HepG2 (cell line): ENCODE data around the gene MCF2L. TPM values are rescaled to one million over a fixed set of nuclear protein-coding genes. Genes with fewer than 3 reads are reported as not detected.

ENCODE experiments used
- ATAC-seq: fragments of 200-7000 bp; cut with Tn5 transposase; 3 replicates; pipeline ENCODE4 v1.9.1; 2020; ENCODE audit warnings: mild to moderate bottlenecking, moderate library complexity
- BruUV-seq: library from RNA; stranded (reverse); fragments of 400-500 nt; replicated peaks from 2 replicates; lab custom pipeline; 2021; lab: Mats Ljungman, UMichigan
- CTCF ChIA-PET: fragments of 300-600 bp; formaldehyde crosslinking; extraction: SDS; loops from one replicate; lab custom pipeline; 2021; ENCODE audit warnings: low total read pairs, inconsistent platforms, low intra/inter-chr PET ratio; lab: Yijun Ruan, JAX
- POLR2A ChIA-PET: fragments of 350-600 bp; sonication (Branson Sonifier 250); formaldehyde crosslinking; loops from one replicate; lab custom pipeline; 2020; ENCODE audit warnings: antibody characterized with exemption, inconsistent platforms; lab: Yijun Ruan, JAX
- DNase-seq: peaks from one replicate; pipeline ENCODE4 v3.0.0-alpha.2; 2015; ENCODE audit warnings: low spot score
- FAIRE-seq: peaks from 3 replicates; lab custom pipeline; 2011; peaks lifted over from hg19 to GRCh38; lab: Jason Lieb, UNC
- H2AFZ ChIP-seq: one replicate; pipeline ENCODE4 v1.6.1; 2011; ENCODE audit warnings: low read length, inconsistent platforms
- H3K27ac ChIP-seq: fragments of 300-600 bp; 3 replicates; pipeline ENCODE4 v1.8.0; 2011; ENCODE audit warnings: mixed run types, mild to moderate bottlenecking, mixed read lengths, low read length, inconsistent platforms; ENCODE audit not compliant: insufficient read depth; ENCODE audit errors: extremely low read length
- H3K27me3 ChIP-seq, 2 experiments: fragments of 200-600 bp in 1 of 2; 2 replicates in 1 of 2; 3 replicates in 1 of 2; pipeline versions ENCODE4 v1.6.0 to v1.8.0; 2011; ENCODE audit warnings: low read length in 2 of 2, mild to moderate bottlenecking in 2 of 2, moderate library complexity in 2 of 2, inconsistent platforms in 1 of 2; ENCODE audit not compliant: insufficient read depth in 2 of 2, control insufficient read depth in 1 of 2
- H3K36me3 ChIP-seq, 2 experiments: fragments of 200-600 bp in 1 of 2; replicated peaks in 1 of 2; 2 replicates in 1 of 2; 3 replicates in 1 of 2; pipeline versions ENCODE4 v1.5.1 to v1.8.0; 2011; ENCODE audit warnings: low read length in 2 of 2, inconsistent platforms in 1 of 2; ENCODE audit not compliant: insufficient read depth in 2 of 2, control insufficient read depth in 1 of 2
- H3K4me1 ChIP-seq: 2 replicates; pipeline ENCODE4 v1.5.1; 2012; ENCODE audit warnings: low read length, inconsistent platforms; ENCODE audit not compliant: insufficient read depth
- H3K4me2 ChIP-seq: 2 replicates; pipeline ENCODE4 v1.6.0; 2011; ENCODE audit warnings: low read depth, low read length, inconsistent platforms
- H3K4me3 ChIP-seq, 3 experiments: fragments of 200-600 bp in 1 of 3; sonication (generic), shearing (Covaris generic) in 1 of 3; replicated peaks in 1 of 3; 2 replicates each; pipeline ENCODE4 v1.5.1; 2011 to 2016; ENCODE audit warnings: low read length in 3 of 3, inconsistent platforms in 2 of 3, low read depth in 2 of 3, mild to moderate bottlenecking in 2 of 3, control low read depth in 1 of 3, mixed read lengths in 1 of 3; ENCODE audit not compliant: insufficient read depth in 1 of 3
- H3K79me2 ChIP-seq: one replicate; pipeline ENCODE4 v1.6.1; 2011; ENCODE audit warnings: low read length, inconsistent platforms; ENCODE audit not compliant: insufficient read depth
- H3K9ac ChIP-seq: 2 replicates; pipeline ENCODE4 v1.6.0; 2011; ENCODE audit warnings: mild to moderate bottlenecking, low read depth, low read length, inconsistent platforms; ENCODE audit not compliant: insufficient read depth
- H3K9me3 ChIP-seq: 2 replicates; pipeline ENCODE4 v1.5.1; 2012; ENCODE audit warnings: mild to moderate bottlenecking, low read length
- H4K20me1 ChIP-seq: 2 replicates; pipeline ENCODE4 v1.6.0; 2011; ENCODE audit warnings: inconsistent platforms, mild to moderate bottlenecking, low read length, moderate library complexity; ENCODE audit not compliant: insufficient read depth
- ATF7 ChIP-seq, 2 experiments: fragments of 450-650 bp in 1 of 2; sonication (generic) in 1 of 2; formaldehyde crosslinking in 1 of 2; IDR thresholded peaks; 2 replicates each; pipeline versions ENCODE4 v1.4.0 to v1.6.1; 2016 to 2020; ENCODE audit warnings: antibody characterized with exemption in 1 of 2, mild to moderate bottlenecking in 1 of 2, missing genetic modification reagents in 1 of 2
- FLYWCH1 ChIP-seq: sonication (generic); formaldehyde crosslinking; IDR thresholded peaks from 2 replicates; pipeline ENCODE4 v1.8.1; 2023; ENCODE audit warnings: mild to moderate bottlenecking, missing genetic modification reagents
- HNF4A ChIP-seq: sonication (generic); formaldehyde crosslinking; IDR thresholded peaks from 2 replicates; pipeline ENCODE4 v1.4.0; 2020; ENCODE audit warnings: missing genetic modification reagents
- MAFF ChIP-seq: IDR thresholded peaks from 2 replicates; pipeline ENCODE4 v1.6.1; 2011; ENCODE audit warnings: low read depth, low read length, improper control_type of control experiment
- XBP1 ChIP-seq: sonication (generic); formaldehyde crosslinking; IDR thresholded peaks from 2 replicates; pipeline ENCODE4 v1.5.0; 2020; ENCODE audit warnings: missing genetic modification reagents
- ZBTB21 ChIP-seq: sonication (generic); formaldehyde crosslinking; IDR thresholded peaks from 2 replicates; pipeline ENCODE4 v1.4.0; 2020; ENCODE audit warnings: missing genetic modification reagents
- ZNF207 ChIP-seq: fragments of 450-650 bp; IDR thresholded peaks from 2 replicates; pipeline ENCODE4 v1.6.1; 2016; ENCODE audit warnings: antibody characterized with exemption, borderline replicate concordance
- ZNF451 ChIP-seq: sonication (generic); formaldehyde crosslinking; IDR thresholded peaks from 2 replicates; pipeline ENCODE4 v1.5.0; 2020; ENCODE audit warnings: mild to moderate bottlenecking, missing genetic modification reagents
- ZNF615 ChIP-seq: sonication (generic); formaldehyde crosslinking; IDR thresholded peaks from 2 replicates; pipeline ENCODE4 v1.5.0; 2020; ENCODE audit warnings: mild to moderate bottlenecking, missing genetic modification reagents, borderline replicate concordance
- ZNF746 ChIP-seq: sonication (generic); formaldehyde crosslinking; IDR thresholded peaks from 2 replicates; pipeline ENCODE4 v1.8.0; 2022; ENCODE audit warnings: mild to moderate bottlenecking, missing genetic modification reagents
- ZNF816 ChIP-seq: sonication (generic); formaldehyde crosslinking; IDR thresholded peaks from 2 replicates; pipeline ENCODE4 v1.8.0; 2022; ENCODE audit warnings: missing genetic modification reagents, mild to moderate bottlenecking, borderline replicate concordance
- WGBS: methylation state at CpG from one replicate; pipeline ENCODE4 v1.1.6; 2017; ENCODE audit warnings: low lambda C conversion rate; 5-methylcytosine and 5-hydroxymethylcytosine counted together
- in situ Hi-C: cut with HindIII; loops from 2 replicates; pipeline ENCODE4 v1.10.0; 2017; ENCODE audit warnings: low pct_unique_long_range_greater_than_20kb; ENCODE audit not compliant: extremely low pct_ligation_motif_present
- intact Hi-C: fragments of 100-400 bp; cut with micrococcal nuclease; formaldehyde crosslinking; loops from one replicate; pipeline ENCODE4 v1.10.0; 2022; ENCODE audit not compliant: unreplicated experiment
- polyA plus RNA-seq, 8 experiments: library from polyadenylated mRNA; depleted of rRNA in 3 of 8; stranded (reverse) in 7 of 8; unstranded in 1 of 8; fragments of >200 nt; fragmentation: Illumina TruSeq in 4 of 8; extraction: Trizol in 4 of 8; gene quantifications; 2 replicates each; pipeline versions ENCODE4 v1.2.1 to v1.2.3, GENCODE V29; 2011 to 2016; ENCODE audit warnings: low read depth in 4 of 8, missing spikeins in 1 of 8, mixed read lengths in 1 of 8; ENCODE audit not compliant: insufficient read depth in 1 of 8
- total RNA-seq, 5 experiments: library from RNA; depleted of rRNA; stranded (reverse); fragments of >200 nt; fragmentation: Illumina TruSeq; extraction: Trizol; gene quantifications; 2 replicates each; pipeline ENCODE4 v1.2.3, GENCODE V29; 2016; ENCODE audit warnings: low read depth in 1 of 5
- TF ChIP-seq, protein P1 (sequence below): sonication (generic); formaldehyde crosslinking; IDR thresholded peaks from 2 replicates; pipeline ENCODE4 v1.5.0; 2020; ENCODE audit warnings: missing genetic modification reagents
- TF ChIP-seq, protein P2 (sequence below): sonication (generic); formaldehyde crosslinking; IDR thresholded peaks from 2 replicates; pipeline ENCODE4 v1.9.0; 2022; ENCODE audit warnings: missing genetic modification reagents, mild to moderate bottlenecking, borderline replicate concordance
- TF ChIP-seq, protein P3 (sequence below): sonication (generic); formaldehyde crosslinking; IDR thresholded peaks from 2 replicates; pipeline ENCODE4 v1.4.0; 2020; ENCODE audit warnings: missing genetic modification reagents
- TF ChIP-seq, protein P4 (sequence below): sonication (generic); formaldehyde crosslinking; conservative IDR thresholded peaks from 2 replicates; pipeline ENCODE4 v1.8.0; 2022; ENCODE audit warnings: mild to moderate bottlenecking, moderate library complexity, missing genetic modification reagents

Gene MCF2L
- total and polyA plus RNA-seq, 2 of the 13 experiments (the other 11 are each of a cell fraction or from before 2014, with no cell fraction given) = 19.4 to 28.4 TPM

DNA sequence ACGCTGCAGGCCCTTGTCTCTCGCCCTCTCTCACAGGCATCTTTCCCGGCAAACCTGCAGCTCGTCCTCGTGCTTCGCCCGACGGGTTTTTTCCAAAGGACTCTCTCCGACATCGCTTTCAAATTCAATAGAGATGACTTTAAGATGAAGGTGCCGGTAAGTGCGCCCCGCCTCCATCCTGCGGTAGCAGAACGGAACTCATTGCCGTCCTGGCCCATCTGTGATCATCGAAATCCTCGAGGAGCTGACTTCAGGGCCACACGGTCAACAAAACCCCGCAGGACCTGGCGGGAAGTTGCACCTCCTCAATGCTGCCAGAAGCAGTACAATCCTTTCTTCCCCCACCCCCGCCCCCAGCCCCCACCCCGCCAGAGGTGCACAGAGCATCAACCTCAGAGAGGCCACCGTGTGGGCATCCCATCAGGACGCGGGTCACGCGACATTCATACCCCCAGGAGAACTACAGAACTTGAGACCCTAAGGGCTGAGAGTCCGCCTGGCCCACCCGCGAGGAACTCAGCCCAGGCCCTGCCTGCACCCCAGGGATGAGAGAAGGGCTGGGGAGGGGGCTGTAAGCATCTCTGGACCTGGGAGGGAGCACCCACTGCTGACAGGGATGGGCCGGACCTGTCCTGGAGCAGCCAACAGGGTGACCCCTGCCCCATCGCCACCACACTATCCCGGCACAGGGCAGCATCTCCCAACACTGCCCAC is 91.7 kb downstream of the MCF2L start:
- no peaks in the 10 kb centered on the region for H4K20me1 ChIP-seq
- FAIRE-seq (no peak), DNase-seq (no peak)
- H3K4me3 ChIP-seq = no peak overlapping the region
- POLR2A ChIA-PET = interaction anchor here (1.3 kb wide), 1 partner anchor 62 kb away, joined by 3 read pairs; the partner anchor contains the start of gene F10
- no peaks in the 10 kb centered on the region for H3K79me2 ChIP-seq
- CTCF ChIA-PET = no interaction called here
- H3K27ac ChIP-seq = no peak overlapping the region
- WGBS = 97% methylated on average over 28 of the region's 34 CpGs
- H3K9ac ChIP-seq = no peak overlapping the region
- no peaks in the 10 kb centered on the region for H3K4me1 ChIP-seq
- TF ChIP-seq ZBTB21 (CRISPR knock-in tag) (no peak), ZNF746 (CRISPR knock-in tag) (no peak), MAFF (no peak), ZNF451 (CRISPR knock-in tag) (no peak), ATF7 (IDR thresholded peaks at IDR 0.05) (no peak), ATF7 (CRISPR knock-in tag; IDR thresholded peaks at IDR 0.05) (no peak), FLYWCH1 (CRISPR knock-in tag) (no peak), ZNF615 (CRISPR knock-in tag) (no peak), ZNF207 (no peak), XBP1 (CRISPR knock-in tag) (no peak), ZNF816 (CRISPR knock-in tag) (no peak), HNF4A (CRISPR knock-in tag) (no peak)
- TF ChIP-seq, protein P1, sequence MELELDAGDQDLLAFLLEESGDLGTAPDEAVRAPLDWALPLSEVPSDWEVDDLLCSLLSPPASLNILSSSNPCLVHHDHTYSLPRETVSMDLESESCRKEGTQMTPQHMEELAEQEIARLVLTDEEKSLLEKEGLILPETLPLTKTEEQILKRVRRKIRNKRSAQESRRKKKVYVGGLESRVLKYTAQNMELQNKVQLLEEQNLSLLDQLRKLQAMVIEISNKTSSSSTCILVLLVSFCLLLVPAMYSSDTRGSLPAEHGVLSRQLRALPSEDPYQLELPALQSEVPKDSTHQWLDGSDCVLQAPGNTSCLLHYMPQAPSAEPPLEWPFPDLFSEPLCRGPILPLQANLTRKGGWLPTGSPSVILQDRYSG (CRISPR knock-in tag) = no peak
- TF ChIP-seq, protein P2, sequence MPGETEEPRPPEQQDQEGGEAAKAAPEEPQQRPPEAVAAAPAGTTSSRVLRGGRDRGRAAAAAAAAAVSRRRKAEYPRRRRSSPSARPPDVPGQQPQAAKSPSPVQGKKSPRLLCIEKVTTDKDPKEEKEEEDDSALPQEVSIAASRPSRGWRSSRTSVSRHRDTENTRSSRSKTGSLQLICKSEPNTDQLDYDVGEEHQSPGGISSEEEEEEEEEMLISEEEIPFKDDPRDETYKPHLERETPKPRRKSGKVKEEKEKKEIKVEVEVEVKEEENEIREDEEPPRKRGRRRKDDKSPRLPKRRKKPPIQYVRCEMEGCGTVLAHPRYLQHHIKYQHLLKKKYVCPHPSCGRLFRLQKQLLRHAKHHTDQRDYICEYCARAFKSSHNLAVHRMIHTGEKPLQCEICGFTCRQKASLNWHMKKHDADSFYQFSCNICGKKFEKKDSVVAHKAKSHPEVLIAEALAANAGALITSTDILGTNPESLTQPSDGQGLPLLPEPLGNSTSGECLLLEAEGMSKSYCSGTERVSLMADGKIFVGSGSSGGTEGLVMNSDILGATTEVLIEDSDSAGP (CRISPR knock-in tag) = no peak
- TF ChIP-seq, protein P3, sequence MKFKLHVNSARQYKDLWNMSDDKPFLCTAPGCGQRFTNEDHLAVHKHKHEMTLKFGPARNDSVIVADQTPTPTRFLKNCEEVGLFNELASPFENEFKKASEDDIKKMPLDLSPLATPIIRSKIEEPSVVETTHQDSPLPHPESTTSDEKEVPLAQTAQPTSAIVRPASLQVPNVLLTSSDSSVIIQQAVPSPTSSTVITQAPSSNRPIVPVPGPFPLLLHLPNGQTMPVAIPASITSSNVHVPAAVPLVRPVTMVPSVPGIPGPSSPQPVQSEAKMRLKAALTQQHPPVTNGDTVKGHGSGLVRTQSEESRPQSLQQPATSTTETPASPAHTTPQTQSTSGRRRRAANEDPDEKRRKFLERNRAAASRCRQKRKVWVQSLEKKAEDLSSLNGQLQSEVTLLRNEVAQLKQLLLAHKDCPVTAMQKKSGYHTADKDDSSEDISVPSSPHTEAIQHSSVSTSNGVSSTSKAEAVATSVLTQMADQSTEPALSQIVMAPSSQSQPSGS = no peak
- TF ChIP-seq, protein P4, sequence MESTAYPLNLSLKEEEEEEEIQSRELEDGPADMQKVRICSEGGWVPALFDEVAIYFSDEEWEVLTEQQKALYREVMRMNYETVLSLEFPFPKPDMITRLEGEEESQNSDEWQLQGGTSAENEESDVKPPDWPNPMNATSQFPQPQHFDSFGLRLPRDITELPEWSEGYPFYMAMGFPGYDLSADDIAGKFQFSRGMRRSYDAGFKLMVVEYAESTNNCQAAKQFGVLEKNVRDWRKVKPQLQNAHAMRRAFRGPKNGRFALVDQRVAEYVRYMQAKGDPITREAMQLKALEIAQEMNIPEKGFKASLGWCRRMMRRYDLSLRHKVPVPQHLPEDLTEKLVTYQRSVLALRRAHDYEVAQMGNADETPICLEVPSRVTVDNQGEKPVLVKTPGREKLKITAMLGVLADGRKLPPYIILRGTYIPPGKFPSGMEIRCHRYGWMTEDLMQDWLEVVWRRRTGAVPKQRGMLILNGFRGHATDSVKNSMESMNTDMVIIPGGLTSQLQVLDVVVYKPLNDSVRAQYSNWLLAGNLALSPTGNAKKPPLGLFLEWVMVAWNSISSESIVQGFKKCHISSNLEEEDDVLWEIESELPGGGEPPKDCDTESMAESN (CRISPR knock-in tag) = no peak
- TF ChIP-seq, all 625 proteins: peak for 0
- Histone ChIP-seq H3K9me3 (no peaks in the 10 kb centered on the region), H3K4me2 (no peak overlapping the region), H3K27me3 (no peaks in the 10 kb centered on the region), H2AFZ (no peak overlapping the region), H3K36me3 (peaks cover 12 to 17% of the 10 kb centered on the region in 2 experiments; a peak in 3 of 5 replicates)
- ATAC-seq = no peak
- in situ Hi-C loops = no loop called here
- intact Hi-C loops = no loop called here
- no TSS peak for BruUV-seq
